Brain pericyte (primary cell): ENCODE data around the gene ATP2A2.
"Not testable (repeated sequence)": the region's sequence is repeated elsewhere in the genome, so short reads cannot be mapped to it uniquely, and the experiment has no call there.

Experiments
- DNase-seq: peaks from one replicate; pipeline ENCODE4 v3.0.0-alpha.2; 2012; ENCODE audit warnings: low read depth, low spot score

Gene ATP2A2

GRCh38 chr12:110280779-110281548 lies at the start of gene ATP2A2:
Gene ATP2A2, plus strand, starts transcription at chr12:110281247. Its CDS starts 543 bp downstream, at chr12:110281790.
- no peak for DNase-seq

DNA sequence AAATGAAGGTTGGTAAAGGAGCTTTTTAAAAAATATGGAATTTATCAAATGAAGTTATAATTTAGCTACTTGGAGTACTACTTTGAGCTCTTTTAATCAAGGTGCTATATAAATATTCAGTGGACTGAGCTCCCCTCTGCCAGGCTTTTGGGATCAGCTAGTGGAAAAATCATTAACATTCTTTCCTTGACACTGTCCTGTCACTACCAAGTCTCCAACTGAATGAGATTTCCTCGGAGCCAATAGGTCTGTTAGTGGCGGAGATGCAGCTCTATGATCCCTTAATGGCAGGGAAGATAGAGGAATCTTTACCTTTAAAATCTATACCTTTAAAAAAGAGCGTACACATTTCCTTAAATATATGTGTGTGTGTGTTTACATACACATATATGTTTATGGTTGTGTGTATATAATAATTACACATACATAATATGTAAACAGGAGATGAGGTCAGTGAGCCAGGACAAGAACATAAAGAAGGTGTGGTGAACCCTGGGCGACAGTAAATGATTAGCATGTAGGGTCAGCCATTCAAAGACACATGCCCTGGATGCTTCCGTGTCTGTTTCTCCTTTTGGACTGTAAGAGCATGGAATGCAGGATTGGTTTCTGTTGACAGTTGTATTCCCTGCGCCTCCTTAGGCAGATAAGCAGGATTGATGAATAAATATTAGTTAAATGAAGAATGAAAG lies 47.7 kb upstream of the ATP2A2 start:
- DNase-seq, result no peak

DNA sequence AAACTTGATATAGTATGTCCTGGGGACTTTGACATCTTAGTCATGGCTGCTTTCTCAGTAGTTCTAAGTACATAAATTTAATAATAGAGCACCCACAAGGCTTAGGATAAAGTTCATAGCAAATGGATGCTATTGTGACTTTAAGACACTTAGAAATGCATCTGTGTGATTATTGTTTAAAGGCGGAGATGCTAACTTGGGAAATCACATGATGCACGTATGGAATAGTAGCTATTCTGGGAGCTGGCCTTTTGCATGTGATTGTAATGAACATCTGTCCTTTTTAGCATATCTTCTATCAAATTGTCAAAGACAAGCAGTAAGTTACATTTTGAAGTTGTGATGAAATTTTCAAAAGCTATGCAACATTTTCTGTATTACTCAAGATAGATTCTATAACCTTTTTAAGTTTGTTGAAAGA lies 46.7 kb upstream of the ATP2A2 start:
- no peak for DNase-seq

DNA sequence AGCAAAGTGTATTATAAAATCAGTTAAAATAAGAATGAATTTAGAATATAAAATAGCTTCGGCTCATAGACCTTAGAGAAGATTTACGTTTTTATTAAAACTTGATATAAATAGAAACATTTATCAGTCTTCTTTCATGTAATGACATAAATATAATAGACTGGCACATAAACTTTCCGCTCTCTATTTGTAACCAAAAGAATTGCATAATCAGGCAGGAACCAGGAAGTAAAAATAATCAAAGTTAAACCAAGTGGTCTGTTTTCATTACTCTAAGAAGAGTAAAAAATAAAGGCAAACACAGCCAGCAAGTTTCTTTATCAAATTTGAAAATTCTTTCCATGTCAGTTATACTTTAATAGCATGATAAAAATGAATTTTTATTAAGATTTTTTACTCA lies 46.3 kb upstream of the ATP2A2 start:
- DNase-seq, result no peak

GRCh38 chr12:110235383-110235782 lies 45.7 kb upstream of the ATP2A2 start:
- no peak for DNase-seq

DNA sequence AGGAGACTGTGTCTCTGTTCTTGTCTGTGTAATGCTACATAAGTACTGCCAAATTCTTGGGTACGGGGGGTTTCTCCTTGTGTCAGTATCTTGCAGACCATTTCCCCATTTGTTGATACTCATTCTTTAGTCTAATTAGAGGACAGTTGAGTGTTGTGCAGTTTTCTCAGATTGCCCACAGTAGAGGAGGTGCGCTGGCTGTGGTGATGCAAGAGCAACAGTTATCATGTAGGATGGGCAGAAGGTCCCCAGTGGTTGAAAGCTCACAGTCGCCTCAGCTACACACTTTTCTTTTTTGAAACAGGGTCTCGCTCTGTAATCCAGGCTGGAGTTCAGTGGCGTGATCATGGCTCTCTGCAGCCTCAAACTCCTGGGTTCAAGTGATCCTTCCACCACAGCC lies 37.8 kb upstream of the ATP2A2 start:
- DNase-seq, result no peak

- DNase-seq, result no peak
Measured at GRCh38 chr12:110244372-110244771, 36.7 kb upstream of the ATP2A2 start.

DNA sequence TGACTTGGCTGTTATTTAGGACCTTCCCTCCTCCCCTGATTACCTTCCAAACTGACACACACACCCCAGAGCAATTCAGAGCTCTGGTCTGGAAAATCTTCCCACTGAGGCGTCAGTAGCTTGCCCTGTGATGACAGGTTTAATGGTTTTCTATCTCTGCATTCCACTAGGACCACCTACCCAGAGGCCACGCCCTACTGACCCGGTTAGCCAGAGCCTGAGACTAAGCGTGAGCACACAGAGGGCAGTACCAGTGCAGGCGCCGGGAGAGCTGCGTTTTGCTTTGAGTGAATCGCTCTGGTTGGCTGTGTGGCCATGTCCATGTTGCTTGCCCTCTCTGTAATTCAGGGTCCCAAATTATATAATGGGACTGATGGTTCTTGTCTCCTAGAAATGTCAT lies 36.2 kb upstream of the ATP2A2 start:
- DNase-seq, result no peak

- DNase-seq, result no peak
Measured at GRCh38 chr12:110245369-110245772, 35.7 kb upstream of the ATP2A2 start.

DNA sequence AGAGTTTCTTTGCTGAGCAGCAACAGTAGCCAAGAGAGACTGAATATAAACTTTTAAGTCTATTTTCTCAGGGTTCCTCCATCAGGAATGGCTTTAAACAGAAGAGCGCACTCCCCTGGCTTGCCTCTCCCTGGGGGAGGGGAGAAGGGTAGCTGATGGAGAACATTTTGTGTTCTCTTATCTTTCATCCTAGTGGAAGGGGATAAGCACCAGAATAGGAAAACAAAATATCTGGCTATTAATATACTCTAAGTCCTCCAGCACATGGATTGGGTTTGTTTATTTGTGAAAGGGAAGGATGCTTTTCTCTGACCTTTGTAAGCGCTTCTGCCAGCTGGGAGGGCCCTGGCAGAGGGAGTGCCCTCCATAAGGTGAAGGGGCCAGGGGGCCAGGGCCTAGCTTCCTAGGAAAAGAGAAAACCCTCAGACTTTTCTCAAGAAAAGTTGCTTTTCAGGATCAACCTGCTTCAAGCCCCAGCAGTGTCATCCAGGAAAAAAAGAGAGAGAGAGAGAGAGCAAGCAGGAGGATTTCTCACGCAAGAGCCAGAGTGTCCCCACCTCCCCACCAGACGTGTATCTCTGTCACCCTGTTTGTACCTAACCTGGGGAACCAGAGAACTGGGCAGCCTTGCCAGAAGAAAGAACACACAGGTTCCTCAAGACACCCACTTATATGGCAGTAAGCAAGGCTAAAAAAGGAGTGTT lies 34.3 kb upstream of the ATP2A2 start:
- no peak for DNase-seq

- no peak for DNase-seq
Measured at GRCh38 chr12:110247340-110248095, 33.5 kb upstream of the ATP2A2 start.

- no peak for DNase-seq
Measured at GRCh38 chr12:110248096-110248447, 33.0 kb upstream of the ATP2A2 start.

DNA sequence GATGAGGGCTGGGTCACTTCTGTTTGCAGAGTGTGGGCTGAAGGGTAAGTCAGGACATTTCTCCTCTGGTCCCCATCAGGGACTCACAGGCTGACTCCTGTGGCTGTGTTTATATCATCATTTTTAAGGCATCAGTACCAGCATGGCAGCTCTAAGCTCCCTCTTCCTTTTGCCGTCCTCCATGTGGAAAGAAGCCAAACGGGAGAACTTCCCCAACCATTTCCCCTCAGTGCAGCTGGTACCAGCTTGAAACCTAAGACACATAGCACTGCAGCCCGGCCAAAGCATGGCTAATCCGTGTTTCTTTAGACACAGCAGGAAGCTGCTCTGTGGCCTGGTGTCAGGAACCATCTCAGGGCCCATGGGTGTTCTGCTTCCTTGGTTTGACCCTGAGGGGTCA lies 31.9 kb upstream of the ATP2A2 start:
- no peak for DNase-seq

- no peak for DNase-seq
Measured at GRCh38 chr12:110249716-110250225, 31.3 kb upstream of the ATP2A2 start.

- DNase-seq, result no peak
Measured at GRCh38 chr12:110251381-110251780, 29.7 kb upstream of the ATP2A2 start.

- DNase-seq, result no peak
Measured at GRCh38 chr12:110252716-110253115, 28.3 kb upstream of the ATP2A2 start.

GRCh38 chr12:110253176-110253575 lies 27.9 kb upstream of the ATP2A2 start:
- DNase-seq, result no peak

DNA sequence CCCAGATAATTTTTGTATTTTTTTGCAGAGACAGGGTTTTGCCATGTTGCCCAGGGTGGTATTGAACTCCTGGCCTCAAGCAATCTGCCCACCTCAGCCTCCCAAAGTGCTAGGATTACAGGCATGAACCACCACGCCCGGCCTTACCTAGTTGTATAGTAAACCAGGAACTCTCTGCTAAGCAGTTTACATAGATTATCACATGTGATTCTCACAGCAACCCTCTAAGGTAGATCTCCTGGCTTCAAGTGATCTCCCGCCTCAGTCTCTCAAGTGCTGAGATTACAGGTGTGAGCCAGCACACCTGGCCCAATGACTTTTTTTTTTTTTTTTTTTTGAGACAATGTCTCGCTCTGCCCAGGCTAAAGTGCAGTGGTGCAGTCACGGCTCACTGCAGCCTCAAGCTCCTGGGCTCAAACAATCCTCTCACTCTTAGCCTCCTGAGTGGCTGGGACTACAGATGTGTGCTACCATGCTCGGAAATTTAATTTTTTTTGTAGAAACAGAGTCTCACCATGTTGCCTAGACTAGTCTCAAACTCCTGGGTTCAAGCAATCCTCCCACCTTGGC lies 26.0 kb upstream of the ATP2A2 start:
- no peak for DNase-seq

GRCh38 chr12:110255890-110256456 lies 25.1 kb upstream of the ATP2A2 start:
- DNase-seq, result not testable (repeated sequence)

DNA sequence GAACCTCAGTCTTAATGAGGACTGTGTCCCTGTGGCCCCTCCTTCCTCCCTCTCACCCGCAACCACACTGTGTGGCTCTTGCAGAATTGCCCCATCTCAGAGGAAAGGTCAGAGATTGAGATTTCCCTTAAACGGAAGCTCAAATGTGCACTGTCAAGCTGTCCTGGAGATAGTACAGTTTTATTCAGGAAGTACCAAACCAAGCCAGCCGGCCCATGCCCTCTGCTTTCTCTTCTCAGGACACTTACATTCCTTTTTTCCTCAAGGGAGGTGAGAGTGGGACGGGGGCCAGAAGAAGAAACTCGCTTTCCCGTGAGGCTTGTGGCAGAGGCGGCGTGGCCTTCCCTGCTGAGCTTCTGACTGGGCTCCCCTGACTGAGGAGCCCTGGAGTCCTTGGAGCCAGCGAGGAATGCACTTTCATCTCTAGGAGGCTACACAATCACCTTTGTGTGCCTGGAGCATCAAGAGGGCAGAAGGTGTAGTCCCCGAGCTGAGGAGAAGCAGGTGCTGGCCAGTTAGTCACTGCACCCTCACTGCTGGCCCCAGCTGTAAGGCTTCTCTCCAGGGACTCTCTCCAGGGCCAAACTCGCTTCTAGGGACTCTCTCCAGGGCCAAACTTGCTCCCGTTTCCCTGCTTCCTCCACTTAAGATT lies 24.1 kb upstream of the ATP2A2 start:
- DNase-seq, result no peak
